GM23338 (cell line): ENCODE results near the gene AFTPH. TPM values are rescaled to one million over a fixed set of nuclear protein-coding genes. Genes with fewer than 3 reads are reported as not detected.

Source experiments
- ATAC-seq: fragments of 200-7000 bp; cut with Tn5 transposase; 3 replicates; pipeline ENCODE4 v1.9.1; 2020
- DNase-seq: peaks from one replicate; pipeline ENCODE4 v3.0.0-alpha.2; 2015; ENCODE audit warnings: low spot score
- H2AFZ ChIP-seq: fragments of 200-600 bp; sonication (generic); 2 replicates; pipeline ENCODE4 v1.8.0; 2016; ENCODE audit warnings: antibody characterized with exemption, mild to moderate bottlenecking, moderate library complexity
- H3F3A ChIP-seq: fragments of 200-600 bp; sonication (generic); replicated peaks from 2 replicates; pipeline ENCODE4 v1.8.0; 2017; ENCODE audit warnings: antibody characterized with exemption, mixed run types, low read depth
- H3K27ac ChIP-seq: fragments of 200-600 bp; sonication (generic); 2 replicates; pipeline ENCODE4 v1.6.1; 2016; ENCODE audit warnings: low read depth
- H3K27me3 ChIP-seq: fragments of 200-600 bp; sonication (generic); 2 replicates; pipeline ENCODE4 v1.8.0; 2016; ENCODE audit warnings: mild to moderate bottlenecking, mixed run types, moderate library complexity; ENCODE audit not compliant: insufficient read depth
- H3K36me3 ChIP-seq: fragments of 200-600 bp; sonication (generic); 2 replicates; pipeline ENCODE4 v1.8.0; 2016; ENCODE audit warnings: mild to moderate bottlenecking; ENCODE audit not compliant: insufficient read depth
- H3K4me1 ChIP-seq: fragments of 200-600 bp; sonication (generic); 2 replicates; pipeline ENCODE4 v1.8.0; 2016; ENCODE audit warnings: mild to moderate bottlenecking, moderate library complexity; ENCODE audit not compliant: insufficient read depth
- H3K4me2 ChIP-seq: fragments of 200-600 bp; sonication (generic); 2 replicates; pipeline ENCODE4 v1.7.1; 2017; ENCODE audit warnings: mixed run types
- H3K4me3 ChIP-seq: fragments of 200-600 bp; sonication (generic); 2 replicates; pipeline ENCODE4 v1.6.1; 2016; ENCODE audit warnings: mixed run types
- H3K79me2 ChIP-seq: fragments of 200-600 bp; sonication (generic); replicated peaks from 2 replicates; pipeline ENCODE4 v1.8.0; 2017; ENCODE audit warnings: mild to moderate bottlenecking; ENCODE audit not compliant: insufficient read depth
- H3K9me2 ChIP-seq: fragments of 200-600 bp; sonication (generic); 2 replicates; pipeline ENCODE4 v1.8.0; 2017; ENCODE audit not compliant: insufficient read depth
- H4K20me1 ChIP-seq: fragments of 200-600 bp; sonication (generic); replicated peaks from 2 replicates; pipeline ENCODE4 v1.8.0; 2017; ENCODE audit warnings: mild to moderate bottlenecking; ENCODE audit not compliant: insufficient read depth
- H3K27ac Mint-ChIP-seq: 2 replicates; pipeline ENCODE4 v1.8.0; 2020; ENCODE audit warnings: inconsistent platforms, mild to moderate bottlenecking, moderate library complexity, mixed read lengths
- H3K27me3 Mint-ChIP-seq: 3 replicates; pipeline ENCODE4 v1.8.0; 2022; ENCODE audit warnings: low read depth, mild to moderate bottlenecking, moderate library complexity, mixed read lengths, inconsistent platforms; ENCODE audit not compliant: insufficient read depth, poor library complexity
- H3K36me3 Mint-ChIP-seq: 3 replicates; pipeline ENCODE4 v1.8.0; 2021; ENCODE audit warnings: low read depth, mild to moderate bottlenecking, inconsistent platforms, moderate library complexity, mixed read lengths
- H3K4me1 Mint-ChIP-seq: 3 replicates; pipeline ENCODE4 v1.8.0; 2020; ENCODE audit warnings: mild to moderate bottlenecking, inconsistent platforms, mixed read lengths
- H3K4me3 Mint-ChIP-seq: 3 replicates; pipeline ENCODE4 v1.8.0; 2021; ENCODE audit warnings: moderate library complexity, mild to moderate bottlenecking, inconsistent platforms, mixed read lengths
- H3K9me3 Mint-ChIP-seq: 3 replicates; pipeline ENCODE4 v1.8.0; 2020; ENCODE audit warnings: moderate library complexity, mild to moderate bottlenecking, inconsistent platforms, mixed read lengths
- CREB1 ChIP-seq: fragments of 250-450 bp; sonication (Bioruptor Pico); IDR thresholded peaks from 2 replicates; pipeline ENCODE4 v1.5.0; 2020; ENCODE audit warnings: low read depth, mild to moderate bottlenecking, moderate library complexity
- EZH2 ChIP-seq: fragments of 200-600 bp; sonication (generic); IDR thresholded peaks from one replicate; pipeline ENCODE4 v1.8.0; 2017; ENCODE audit warnings: antibody characterized with exemption, mild to moderate bottlenecking, low read depth; ENCODE audit not compliant: unreplicated experiment
- JUNB ChIP-seq: IDR thresholded peaks from one replicate; pipeline ENCODE4 v1.6.1; 2016; ENCODE audit warnings: antibody characterized with exemption; ENCODE audit not compliant: unreplicated experiment
- ZNF114 ChIP-seq: fragments of 250-450 bp; sonication (Bioruptor Pico); IDR thresholded peaks from 2 replicates; pipeline ENCODE4 v1.5.0; 2020; ENCODE audit warnings: mild to moderate bottlenecking, moderate library complexity
- polyA plus RNA-seq: library from polyadenylated mRNA; unstranded; fragments of >200 nt; fragmentation: Nextera tagmentation; extraction: Ambion mirVana; gene quantifications from 2 replicates; pipeline ENCODE4 v1.2.1, GENCODE V29; 2016
- total RNA-seq: library from RNA; depleted of rRNA; stranded (reverse); fragments of >200 nt; shearing (Covaris generic); gene quantifications from 2 replicates; pipeline ENCODE4 v1.2.3, GENCODE V29; 2014
- TF ChIP-seq, protein P1 (sequence below): fragments of 250-450 bp; sonication (Bioruptor Pico); IDR thresholded peaks from 2 replicates; pipeline ENCODE4 v1.5.0; 2020; ENCODE audit warnings: mild to moderate bottlenecking, moderate library complexity
- TF ChIP-seq, protein P2 (sequence below): IDR thresholded peaks from one replicate; pipeline ENCODE4 v1.6.1; 2018; ENCODE audit warnings: antibody characterized with exemption; ENCODE audit not compliant: unreplicated experiment
- TF ChIP-seq, protein P3 (sequence below), 2 experiments: fragments of 200-600 bp in 1 of 2; sonication (generic) in 1 of 2; conservative IDR thresholded peaks; 2 replicates each; pipeline versions ENCODE4 v1.5.1 to v1.6.1; 2016 to 2017; ENCODE audit warnings: antibody characterized with exemption in 2 of 2, low read depth in 2 of 2, mild to moderate bottlenecking in 2 of 2, moderate library complexity in 1 of 2

The AFTPH gene
- total and polyA plus RNA-seq, 2 experiments from 2014 or later, result 14.9 to 20.6 TPM

DNA sequence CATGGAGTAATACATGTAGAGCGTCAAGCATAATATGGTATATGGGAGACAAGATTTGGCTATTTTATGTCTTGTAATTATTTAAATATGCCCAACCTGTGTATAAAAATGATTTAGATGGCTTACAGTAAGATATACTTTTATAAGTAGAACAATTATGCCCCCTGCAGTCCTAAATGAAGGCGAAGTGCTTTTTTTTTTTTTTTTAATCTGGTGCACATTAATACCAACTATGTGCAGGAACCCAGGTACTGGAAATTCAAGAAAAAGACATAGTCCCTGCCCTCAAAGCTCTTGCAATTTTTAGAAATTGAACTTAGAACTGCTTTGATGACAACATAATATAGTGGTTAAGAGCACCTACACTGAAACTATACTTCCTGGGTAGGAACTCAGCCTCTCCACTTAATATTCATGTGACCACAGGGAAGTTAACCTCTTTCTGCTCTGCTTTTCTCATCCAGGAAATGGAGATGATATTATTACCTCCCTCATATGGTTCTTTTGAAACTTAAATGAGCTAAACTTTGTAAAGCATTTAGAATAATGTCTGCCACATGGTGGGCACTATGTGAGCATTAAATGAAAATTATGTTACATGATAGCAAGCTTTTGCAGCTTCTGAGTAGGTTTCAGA, 38.1 kb downstream of the AFTPH start:
- H3K27me3 ChIP-seq, result no peaks in the 10 kb centered on the region
- H3K4me2 ChIP-seq, result no peak overlapping the region
- no peak overlapping the region for H3K27ac ChIP-seq
- Mint-ChIP-seq H3K9me3 (no peaks in the 10 kb centered on the region), H3K27me3 (no peaks in the 10 kb centered on the region), H3K4me3 (no peak overlapping the region), H3K4me1 (peaks cover 24% of the 10 kb centered on the region), H3K27ac (peak overlapping the region; percentile 28; the same call in 1 of the 2 replicates), H3K36me3 (no peaks in the 10 kb centered on the region; the same call in 1 of the 3 replicates)
- H3K36me3 ChIP-seq, result no peaks in the 10 kb centered on the region
- H2AFZ ChIP-seq, result no peak overlapping the region
- ATAC-seq (no peak), DNase-seq (peak; percentile 28)
- TF ChIP-seq, protein P1, sequence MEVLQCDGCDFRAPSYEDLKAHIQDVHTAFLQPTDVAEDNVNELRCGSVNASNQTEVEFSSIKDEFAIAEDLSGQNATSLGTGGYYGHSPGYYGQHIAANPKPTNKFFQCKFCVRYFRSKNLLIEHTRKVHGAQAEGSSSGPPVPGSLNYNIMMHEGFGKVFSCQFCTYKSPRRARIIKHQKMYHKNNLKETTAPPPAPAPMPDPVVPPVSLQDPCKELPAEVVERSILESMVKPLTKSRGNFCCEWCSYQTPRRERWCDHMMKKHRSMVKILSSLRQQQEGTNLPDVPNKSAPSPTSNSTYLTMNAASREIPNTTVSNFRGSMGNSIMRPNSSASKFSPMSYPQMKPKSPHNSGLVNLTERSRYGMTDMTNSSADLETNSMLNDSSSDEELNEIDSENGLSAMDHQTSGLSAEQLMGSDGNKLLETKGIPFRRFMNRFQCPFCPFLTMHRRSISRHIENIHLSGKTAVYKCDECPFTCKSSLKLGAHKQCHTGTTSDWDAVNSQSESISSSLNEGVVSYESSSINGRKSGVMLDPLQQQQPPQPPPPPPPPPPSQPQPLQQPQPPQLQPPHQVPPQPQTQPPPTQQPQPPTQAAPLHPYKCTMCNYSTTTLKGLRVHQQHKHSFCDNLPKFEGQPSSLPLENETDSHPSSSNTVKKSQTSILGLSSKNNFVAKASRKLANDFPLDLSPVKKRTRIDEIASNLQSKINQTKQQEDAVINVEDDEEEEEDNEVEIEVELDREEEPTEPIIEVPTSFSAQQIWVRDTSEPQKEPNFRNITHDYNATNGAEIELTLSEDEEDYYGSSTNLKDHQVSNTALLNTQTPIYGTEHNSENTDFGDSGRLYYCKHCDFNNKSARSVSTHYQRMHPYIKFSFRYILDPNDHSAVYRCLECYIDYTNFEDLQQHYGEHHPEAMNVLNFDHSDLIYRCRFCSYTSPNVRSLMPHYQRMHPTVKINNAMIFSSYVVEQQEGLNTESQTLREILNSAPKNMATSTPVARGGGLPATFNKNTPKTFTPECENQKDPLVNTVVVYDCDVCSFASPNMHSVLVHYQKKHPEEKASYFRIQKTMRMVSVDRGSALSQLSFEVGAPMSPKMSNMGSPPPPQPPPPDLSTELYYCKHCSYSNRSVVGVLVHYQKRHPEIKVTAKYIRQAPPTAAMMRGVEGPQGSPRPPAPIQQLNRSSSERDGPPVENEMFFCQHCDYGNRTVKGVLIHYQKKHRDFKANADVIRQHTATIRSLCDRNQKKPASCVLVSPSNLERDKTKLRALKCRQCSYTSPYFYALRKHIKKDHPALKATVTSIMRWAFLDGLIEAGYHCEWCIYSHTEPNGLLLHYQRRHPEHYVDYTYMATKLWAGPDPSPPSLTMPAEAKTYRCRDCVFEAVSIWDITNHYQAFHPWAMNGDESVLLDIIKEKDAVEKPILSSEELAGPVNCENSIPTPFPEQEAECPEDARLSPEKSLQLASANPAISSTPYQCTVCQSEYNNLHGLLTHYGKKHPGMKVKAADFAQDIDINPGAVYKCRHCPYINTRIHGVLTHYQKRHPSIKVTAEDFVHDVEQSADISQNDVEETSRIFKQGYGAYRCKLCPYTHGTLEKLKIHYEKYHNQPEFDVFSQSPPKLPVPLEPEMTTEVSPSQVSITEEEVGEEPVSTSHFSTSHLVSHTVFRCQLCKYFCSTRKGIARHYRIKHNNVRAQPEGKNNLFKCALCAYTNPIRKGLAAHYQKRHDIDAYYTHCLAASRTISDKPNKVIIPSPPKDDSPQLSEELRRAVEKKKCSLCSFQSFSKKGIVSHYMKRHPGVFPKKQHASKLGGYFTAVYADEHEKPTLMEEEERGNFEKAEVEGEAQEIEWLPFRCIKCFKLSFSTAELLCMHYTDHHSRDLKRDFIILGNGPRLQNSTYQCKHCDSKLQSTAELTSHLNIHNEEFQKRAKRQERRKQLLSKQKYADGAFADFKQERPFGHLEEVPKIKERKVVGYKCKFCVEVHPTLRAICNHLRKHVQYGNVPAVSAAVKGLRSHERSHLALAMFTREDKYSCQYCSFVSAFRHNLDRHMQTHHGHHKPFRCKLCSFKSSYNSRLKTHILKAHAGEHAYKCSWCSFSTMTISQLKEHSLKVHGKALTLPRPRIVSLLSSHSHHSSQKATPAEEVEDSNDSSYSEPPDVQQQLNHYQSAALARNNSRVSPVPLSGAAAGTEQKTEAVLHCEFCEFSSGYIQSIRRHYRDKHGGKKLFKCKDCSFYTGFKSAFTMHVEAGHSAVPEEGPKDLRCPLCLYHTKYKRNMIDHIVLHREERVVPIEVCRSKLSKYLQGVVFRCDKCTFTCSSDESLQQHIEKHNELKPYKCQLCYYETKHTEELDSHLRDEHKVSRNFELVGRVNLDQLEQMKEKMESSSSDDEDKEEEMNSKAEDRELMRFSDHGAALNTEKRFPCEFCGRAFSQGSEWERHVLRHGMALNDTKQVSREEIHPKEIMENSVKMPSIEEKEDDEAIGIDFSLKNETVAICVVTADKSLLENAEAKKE (CRISPR knock-in tag), result no peak
- TF ChIP-seq CREB1 (CRISPR knock-in tag), result no peak
- TF ChIP-seq, protein P2, sequence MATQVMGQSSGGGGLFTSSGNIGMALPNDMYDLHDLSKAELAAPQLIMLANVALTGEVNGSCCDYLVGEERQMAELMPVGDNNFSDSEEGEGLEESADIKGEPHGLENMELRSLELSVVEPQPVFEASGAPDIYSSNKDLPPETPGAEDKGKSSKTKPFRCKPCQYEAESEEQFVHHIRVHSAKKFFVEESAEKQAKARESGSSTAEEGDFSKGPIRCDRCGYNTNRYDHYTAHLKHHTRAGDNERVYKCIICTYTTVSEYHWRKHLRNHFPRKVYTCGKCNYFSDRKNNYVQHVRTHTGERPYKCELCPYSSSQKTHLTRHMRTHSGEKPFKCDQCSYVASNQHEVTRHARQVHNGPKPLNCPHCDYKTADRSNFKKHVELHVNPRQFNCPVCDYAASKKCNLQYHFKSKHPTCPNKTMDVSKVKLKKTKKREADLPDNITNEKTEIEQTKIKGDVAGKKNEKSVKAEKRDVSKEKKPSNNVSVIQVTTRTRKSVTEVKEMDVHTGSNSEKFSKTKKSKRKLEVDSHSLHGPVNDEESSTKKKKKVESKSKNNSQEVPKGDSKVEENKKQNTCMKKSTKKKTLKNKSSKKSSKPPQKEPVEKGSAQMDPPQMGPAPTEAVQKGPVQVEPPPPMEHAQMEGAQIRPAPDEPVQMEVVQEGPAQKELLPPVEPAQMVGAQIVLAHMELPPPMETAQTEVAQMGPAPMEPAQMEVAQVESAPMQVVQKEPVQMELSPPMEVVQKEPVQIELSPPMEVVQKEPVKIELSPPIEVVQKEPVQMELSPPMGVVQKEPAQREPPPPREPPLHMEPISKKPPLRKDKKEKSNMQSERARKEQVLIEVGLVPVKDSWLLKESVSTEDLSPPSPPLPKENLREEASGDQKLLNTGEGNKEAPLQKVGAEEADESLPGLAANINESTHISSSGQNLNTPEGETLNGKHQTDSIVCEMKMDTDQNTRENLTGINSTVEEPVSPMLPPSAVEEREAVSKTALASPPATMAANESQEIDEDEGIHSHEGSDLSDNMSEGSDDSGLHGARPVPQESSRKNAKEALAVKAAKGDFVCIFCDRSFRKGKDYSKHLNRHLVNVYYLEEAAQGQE, result no peak
- no peak for TF ChIP-seq ZNF114 (CRISPR knock-in tag)
- TF ChIP-seq EZH2, result no peak
- no peak for TF ChIP-seq JUNB
- TF ChIP-seq, protein P3, sequence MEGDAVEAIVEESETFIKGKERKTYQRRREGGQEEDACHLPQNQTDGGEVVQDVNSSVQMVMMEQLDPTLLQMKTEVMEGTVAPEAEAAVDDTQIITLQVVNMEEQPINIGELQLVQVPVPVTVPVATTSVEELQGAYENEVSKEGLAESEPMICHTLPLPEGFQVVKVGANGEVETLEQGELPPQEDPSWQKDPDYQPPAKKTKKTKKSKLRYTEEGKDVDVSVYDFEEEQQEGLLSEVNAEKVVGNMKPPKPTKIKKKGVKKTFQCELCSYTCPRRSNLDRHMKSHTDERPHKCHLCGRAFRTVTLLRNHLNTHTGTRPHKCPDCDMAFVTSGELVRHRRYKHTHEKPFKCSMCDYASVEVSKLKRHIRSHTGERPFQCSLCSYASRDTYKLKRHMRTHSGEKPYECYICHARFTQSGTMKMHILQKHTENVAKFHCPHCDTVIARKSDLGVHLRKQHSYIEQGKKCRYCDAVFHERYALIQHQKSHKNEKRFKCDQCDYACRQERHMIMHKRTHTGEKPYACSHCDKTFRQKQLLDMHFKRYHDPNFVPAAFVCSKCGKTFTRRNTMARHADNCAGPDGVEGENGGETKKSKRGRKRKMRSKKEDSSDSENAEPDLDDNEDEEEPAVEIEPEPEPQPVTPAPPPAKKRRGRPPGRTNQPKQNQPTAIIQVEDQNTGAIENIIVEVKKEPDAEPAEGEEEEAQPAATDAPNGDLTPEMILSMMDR (conservative IDR thresholded peaks at IDR 0.05; ENCODE audit: low read depth in 2 of 2), result peak in 1 of 2 experiments; percentile 52; a peak in 3 of 4 replicates
- no peaks in the 10 kb centered on the region for H4K20me1 ChIP-seq
- no peaks in the 10 kb centered on the region for H3K9me2 ChIP-seq
- no peaks in the 10 kb centered on the region for H3F3A ChIP-seq
- H3K79me2 ChIP-seq, result 0 out of 2 replicates have a peak, but pooled peaks cover 4% of the 10 kb centered on the region
- H3K4me1 ChIP-seq, result no peaks in the 10 kb centered on the region
- H3K4me3 ChIP-seq, result no peak overlapping the region
